Urinary bladder (tissue), 4 donors: ENCODE measurements around the gene RELB. TPM values are rescaled to one million over a fixed set of nuclear protein-coding genes. Genes with fewer than 3 reads are reported as not detected.

ENCODE experiments used
- DNase-seq: peaks from one replicate; pipeline ENCODE4 v3.0.0-alpha.2; 2015; ENCODE audit errors: extremely low spot score
- H3K27ac ChIP-seq: one replicate; pipeline ENCODE4 v1.5.1; 2013; ENCODE audit warnings: low read depth, mild to moderate bottlenecking, moderate library complexity
- H3K36me3 ChIP-seq: one replicate; pipeline ENCODE4 v1.6.1; 2013; ENCODE audit warnings: mild to moderate bottlenecking, moderate library complexity; ENCODE audit not compliant: insufficient read depth
- H3K4me1 ChIP-seq: one replicate; pipeline ENCODE4 v1.6.1; 2013; ENCODE audit warnings: mild to moderate bottlenecking, moderate library complexity; ENCODE audit not compliant: insufficient read depth
- H3K4me3 ChIP-seq: one replicate; pipeline ENCODE4 v1.5.1; 2013; ENCODE audit warnings: low read depth, low read length
- WGBS: extraction: QIAGEN DNeasy Blood & Tissue Kit; methylation state at CpG from one replicate; pipeline ENCODE4 v1.1.7; 2013; 5-methylcytosine and 5-hydroxymethylcytosine counted together
- polyA plus RNA-seq: library from polyadenylated mRNA; stranded (reverse); fragments of 200-250 nt; gene quantifications from one replicate; pipeline ENCODE4 v1.2.3, GENCODE V29; 2013
- total RNA-seq: library from RNA; depleted of rRNA; stranded (reverse); fragments of >200 nt; gene quantifications from one replicate; pipeline ENCODE4 v1.2.3, GENCODE V29; 2014
- donor health status: healthy with polysubstance abuse.
- donor health status: healthy.

The RELB gene
- total RNA-seq = 2.6 TPM
- polyA plus RNA-seq = 8.9 TPM

GRCh38 chr19:45001087-45001739 is at the start of gene RELB:
Gene RELB (plus strand): TSS chr19:45001464. CDS start chr19:45001580, 116 bp downstream.
- DNase-seq = peak; percentile 76
- Histone ChIP-seq H3K4me1 (no peaks in the 10 kb centered on the region), H3K27ac (peak within 1 kb of the TSS; percentile 97), H3K4me3 (peak within 1 kb of the TSS; percentile 88), H3K36me3 (no peaks in the 10 kb centered on the region)
- 2% methylated on average over 78 of the region's 79 CpGs for WGBS

GRCh38 chr19:44954278-44954648 is 47.0 kb upstream of the RELB start:
- WGBS = 29% methylated on average over 13 of the region's 13 CpGs

GRCh38 chr19:44954649-44955504 is 46.4 kb upstream of the RELB start, which contains the start of gene CLPTM1:
Gene CLPTM1 (plus strand): TSS chr19:44955380. CDS start chr19:44955396, 16 bp downstream.
- peak; percentile 95 for DNase-seq
- Histone ChIP-seq H3K4me1 (no peaks in the 10 kb centered on the region), H3K27ac (peak within 1 kb of the TSS; percentile 72), H3K36me3 (no peaks in the 10 kb centered on the region), H3K4me3 (peak within 1 kb of the TSS; percentile 91)
- under 1% methylated on average over 65 of the region's 65 CpGs for WGBS

More at GRCh38 chr19:44954278-44954648, 47.0 kb upstream of the RELB start:
- peak overlapping the region; percentile 91 for H3K4me3 ChIP-seq
- no peaks in the 10 kb centered on the region for H3K4me1 ChIP-seq
- no peak for DNase-seq
- no peaks in the 10 kb centered on the region for H3K36me3 ChIP-seq
- H3K27ac ChIP-seq = peak overlapping the region; percentile 72

- peak overlapping the region; percentile 65 for H3K27ac ChIP-seq
- peak overlapping the region; percentile 91 for H3K4me3 ChIP-seq
- no peaks in the 10 kb centered on the region for H3K36me3 ChIP-seq
- DNase-seq = no peak
- H3K4me1 ChIP-seq = no peaks in the 10 kb centered on the region
- WGBS = 2% methylated on average over 40 of the region's 40 CpGs
These were observed 45.5 kb upstream of the RELB start for GRCh38 chr19:44955505-44956439.

GRCh38 chr19:44957526-44957925 is 43.7 kb upstream of the RELB start:
- Histone ChIP-seq H3K36me3 (no peaks in the 10 kb centered on the region), H3K4me3 (no peak overlapping the region), H3K27ac (no peak overlapping the region), H3K4me1 (no peaks in the 10 kb centered on the region)
- no peak for DNase-seq
- 80% methylated on average over 7 of the region's 7 CpGs for WGBS

GRCh38 chr19:44958090-44958489 is 43.2 kb upstream of the RELB start:
- Histone ChIP-seq H3K4me3 (no peak overlapping the region), H3K4me1 (no peaks in the 10 kb centered on the region), H3K27ac (no peak overlapping the region), H3K36me3 (no peaks in the 10 kb centered on the region)
- 78% methylated on average over 9 of the region's 9 CpGs for WGBS
- DNase-seq = no peak

- H3K27ac ChIP-seq = no peak overlapping the region
- 70% methylated on average over 5 of the region's 5 CpGs for WGBS
- H3K4me1 ChIP-seq = no peaks in the 10 kb centered on the region
- no peak overlapping the region for H3K4me3 ChIP-seq
- DNase-seq = no peak
- no peaks in the 10 kb centered on the region for H3K36me3 ChIP-seq
These were observed 41.6 kb upstream of the RELB start for GRCh38 chr19:44959691-44960090.

GRCh38 chr19:44960906-44961728 is 40.1 kb upstream of the RELB start:
- no peaks in the 10 kb centered on the region for H3K36me3 ChIP-seq
- no peak for DNase-seq
- no peak overlapping the region for H3K27ac ChIP-seq
- 84% methylated on average over 8 of the region's 8 CpGs for WGBS
- no peak overlapping the region for H3K4me3 ChIP-seq
- H3K4me1 ChIP-seq = no peaks in the 10 kb centered on the region

- no peak overlapping the region for H3K4me3 ChIP-seq
- DNase-seq = no peak
- H3K27ac ChIP-seq = no peak overlapping the region
- WGBS = 89% methylated on average over 8 of the region's 8 CpGs
- H3K36me3 ChIP-seq = no peaks in the 10 kb centered on the region
- no peaks in the 10 kb centered on the region for H3K4me1 ChIP-seq
These were observed 39.4 kb upstream of the RELB start for GRCh38 chr19:44961821-44962220.

GRCh38 chr19:44968118-44968517 is 33.1 kb upstream of the RELB start:
- DNase-seq = no peak
- peaks cover 1% of the 10 kb centered on the region for H3K36me3 ChIP-seq

GRCh38 chr19:44968670-44969069 is 32.6 kb upstream of the RELB start:
- no peaks in the 10 kb centered on the region for H3K4me1 ChIP-seq
- no peak overlapping the region for H3K4me3 ChIP-seq
- H3K36me3 ChIP-seq = peaks cover 1% of the 10 kb centered on the region
- no peak for DNase-seq
- no peak overlapping the region for H3K27ac ChIP-seq
- WGBS = 89% methylated on average over 4 of the region's 4 CpGs

More at GRCh38 chr19:44968118-44968517, 33.1 kb upstream of the RELB start:
- Histone ChIP-seq H3K4me1 (no peaks in the 10 kb centered on the region), H3K27ac (no peak overlapping the region), H3K4me3 (no peak overlapping the region)
- WGBS = 93% methylated on average over 5 of the region's 5 CpGs

GRCh38 chr19:44969437-44969836 is 31.8 kb upstream of the RELB start:
- Histone ChIP-seq H3K36me3 (peaks cover 1% of the 10 kb centered on the region), H3K4me3 (no peak overlapping the region), H3K4me1 (no peaks in the 10 kb centered on the region), H3K27ac (no peak overlapping the region)
- no peak for DNase-seq
- 97% methylated on average over 5 of the region's 5 CpGs for WGBS
